ENCODE data around the gene CTSF. TPM values are rescaled to one million over a fixed set of nuclear protein-coding genes. Genes with fewer than 3 reads are reported as not detected.

The CTSF gene
- total RNA-seq, 2 donors from 2014 or later = 5.0 to 18.6 TPM

GRCh38 chr11:66547662-66548009 lies 20.8 kb downstream of the CTSF start:
- no peak overlapping the region for H3K4me3 ChIP-seq (ENCODE audit: low read length)
- H3K36me3 ChIP-seq (ENCODE audit: control insufficient read depth, insufficient read depth, low read length) = no peaks in the 10 kb centered on the region
- H3K4me3 Mint-ChIP-seq = no peak overlapping the region
- no peaks in the 10 kb centered on the region for H3K27me3 ChIP-seq (ENCODE audit: control insufficient read depth, insufficient read depth, low read length, poor library complexity, severe bottlenecking)
- no peak for TF ChIP-seq CTCF (conservative IDR thresholded peaks at IDR 0.05)
- no peak overlapping the region for H3K27ac Mint-ChIP-seq
- peak; percentile 63 for DNase-seq
- H3K4me1 Mint-ChIP-seq = peaks cover 24% of the 10 kb centered on the region
- H3K9me3 Mint-ChIP-seq = no peaks in the 10 kb centered on the region
- WGBS, 2 experiments (ENCODE audit: insufficient coverage in 1 of 2, insufficient read length in 1 of 2) = 22 to 64% methylated on average over 3 to 5 of the region's 5 CpGs
- no peaks in the 10 kb centered on the region for H3K9me3 ChIP-seq (ENCODE audit: control insufficient read depth, low read length)
- H3K36me3 Mint-ChIP-seq (ENCODE audit: low read depth) = peaks cover 4% of the 10 kb centered on the region
- H3K27me3 Mint-ChIP-seq (ENCODE audit: insufficient read depth) = peaks cover 1% of the 10 kb centered on the region
- no peak overlapping the region for H3K9ac ChIP-seq (ENCODE audit: extremely low read depth, low read length, poor library complexity, severe bottlenecking)
- no peaks in the 10 kb centered on the region for H3K4me1 ChIP-seq (ENCODE audit: control insufficient read depth, insufficient read depth, low read length)
- H3K27ac ChIP-seq (ENCODE audit: low read depth, low read length) = peak overlapping the region; percentile 49

- Mint-ChIP-seq H3K4me1 (peaks cover 24% of the 10 kb centered on the region), H3K36me3 (ENCODE audit: low read depth) (peaks cover 9% of the 10 kb centered on the region), H3K27ac (no peak overlapping the region), H3K4me3 (peak overlapping the region; percentile 69), H3K9me3 (no peaks in the 10 kb centered on the region), H3K27me3 (ENCODE audit: insufficient read depth) (peaks cover 1% of the 10 kb centered on the region)
- H3K36me3 ChIP-seq (ENCODE audit: control insufficient read depth, insufficient read depth, low read length) = no peaks in the 10 kb centered on the region
- 37 to 42% methylated on average over 12 to 18 of the region's 18 CpGs for WGBS, 2 experiments (ENCODE audit: insufficient coverage in 1 of 2, insufficient read length in 1 of 2)
- no peaks in the 10 kb centered on the region for H3K9me3 ChIP-seq (ENCODE audit: control insufficient read depth, low read length)
- no peak for DNase-seq
- no peak for TF ChIP-seq CTCF (conservative IDR thresholded peaks at IDR 0.05)
- no peak overlapping the region for H3K9ac ChIP-seq (ENCODE audit: extremely low read depth, low read length, poor library complexity, severe bottlenecking)
- H3K27me3 ChIP-seq (ENCODE audit: control insufficient read depth, insufficient read depth, low read length, poor library complexity, severe bottlenecking) = no peaks in the 10 kb centered on the region
- no peaks in the 10 kb centered on the region for H3K4me1 ChIP-seq (ENCODE audit: control insufficient read depth, insufficient read depth, low read length)
- H3K27ac ChIP-seq (ENCODE audit: low read depth, low read length) = peak overlapping the region; percentile 49
- H3K4me3 ChIP-seq (ENCODE audit: low read length) = no peak overlapping the region
Measured at GRCh38 chr11:66546966-66547661, 21.3 kb downstream of the CTSF start.

GRCh38 chr11:66546368-66546965 lies 21.9 kb downstream of the CTSF start, which contains the start of gene ACTN3:
Gene ACTN3, plus strand, starts transcription at chr11:66546903. Its CDS starts 35 bp downstream, at chr11:66546938.
- peak; percentile 86 for DNase-seq
- H3K36me3 Mint-ChIP-seq (ENCODE audit: low read depth) = peaks cover 16% of the 10 kb centered on the region
- peaks cover 1% of the 10 kb centered on the region for H3K27me3 Mint-ChIP-seq (ENCODE audit: insufficient read depth)
- H3K36me3 ChIP-seq (ENCODE audit: control insufficient read depth, insufficient read depth, low read length) = no peaks in the 10 kb centered on the region
- H3K9ac ChIP-seq (ENCODE audit: extremely low read depth, low read length, poor library complexity, severe bottlenecking) = peak within 1 kb of the TSS; percentile 82
- WGBS, 2 experiments (ENCODE audit: insufficient coverage in 1 of 2, insufficient read length in 1 of 2) = 8 to 18% methylated on average over 15 to 37 of the region's 37 CpGs
- H3K27me3 ChIP-seq (ENCODE audit: control insufficient read depth, insufficient read depth, low read length, poor library complexity, severe bottlenecking) = no peaks in the 10 kb centered on the region
- no peaks in the 10 kb centered on the region for H3K9me3 Mint-ChIP-seq
- H3K27ac ChIP-seq (ENCODE audit: low read depth, low read length) = peak within 1 kb of the TSS; percentile 50
- peak within 1 kb of the TSS; percentile 26 for H3K27ac Mint-ChIP-seq
- no peaks in the 10 kb centered on the region for H3K9me3 ChIP-seq (ENCODE audit: control insufficient read depth, low read length)
- H3K4me1 Mint-ChIP-seq = peaks cover 24% of the 10 kb centered on the region
- H3K4me3 Mint-ChIP-seq = peak within 1 kb of the TSS; percentile 69
- H3K4me3 ChIP-seq (ENCODE audit: low read length) = peak within 1 kb of the TSS; percentile 91
- no peaks in the 10 kb centered on the region for H3K4me1 ChIP-seq (ENCODE audit: control insufficient read depth, insufficient read depth, low read length)
- no peak for TF ChIP-seq CTCF (conservative IDR thresholded peaks at IDR 0.05)
